H9 (cell line): ENCODE measurements around the gene CDKL1. TPM values are rescaled to one million over a fixed set of nuclear protein-coding genes. Genes with fewer than 3 reads are reported as not detected.

ENCODE experiments used
- DNase-seq: peaks from one replicate; pipeline ENCODE4 v3.0.0-alpha.2; 2017
- H2AFZ ChIP-seq: one replicate; pipeline ENCODE4 v1.6.1; 2013; ENCODE audit warnings: mild to moderate bottlenecking, low read length, control low read depth, moderate library complexity
- H2AK5ac ChIP-seq: 2 replicates; pipeline ENCODE4 v1.6.1; 2013; ENCODE audit warnings: low read length, control low read depth, mixed read lengths; ENCODE audit not compliant: insufficient read length
- H2BK120ac ChIP-seq: one replicate; pipeline ENCODE4 v1.6.1; 2013; ENCODE audit warnings: low read depth, mild to moderate bottlenecking, low read length, control low read depth, inconsistent platforms; ENCODE audit not compliant: poor library complexity, severe bottlenecking
- H2BK12ac ChIP-seq: 2 replicates; pipeline ENCODE4 v1.6.1; 2013; ENCODE audit warnings: low read length, control low read depth, mixed read lengths, low read depth; ENCODE audit not compliant: insufficient read length
- H2BK15ac ChIP-seq: 2 replicates; pipeline ENCODE4 v1.6.1; 2013; ENCODE audit warnings: low read depth, low read length, control low read depth
- H2BK20ac ChIP-seq: one replicate; pipeline ENCODE4 v1.6.1; 2013; ENCODE audit warnings: low read depth, mild to moderate bottlenecking, low read length, control low read depth, inconsistent platforms; ENCODE audit not compliant: poor library complexity, severe bottlenecking
- H2BK5ac ChIP-seq: 2 replicates; pipeline ENCODE4 v1.6.1; 2013; ENCODE audit warnings: low read length, control low read depth, mixed read lengths; ENCODE audit not compliant: insufficient read length
- H3K14ac ChIP-seq: 2 replicates; pipeline ENCODE4 v1.6.1; 2013; ENCODE audit warnings: low read length, control low read depth; ENCODE audit not compliant: insufficient read depth
- H3K18ac ChIP-seq: 2 replicates; pipeline ENCODE4 v1.6.1; 2013; ENCODE audit warnings: low read depth, mild to moderate bottlenecking, mixed read lengths, low read length, control low read depth; ENCODE audit not compliant: insufficient read length
- H3K23ac ChIP-seq: 2 replicates; pipeline ENCODE4 v1.6.1; 2013; ENCODE audit warnings: low read length, control low read depth, mixed read lengths, low read depth; ENCODE audit not compliant: insufficient read length
- H3K23me2 ChIP-seq: 2 replicates; pipeline ENCODE4 v1.6.1; 2013; ENCODE audit warnings: low read depth, mild to moderate bottlenecking, mixed read lengths, low read length, control low read depth; ENCODE audit not compliant: insufficient read length, poor library complexity, severe bottlenecking
- H3K27ac ChIP-seq: 2 replicates; pipeline ENCODE4 v1.5.1; 2013; ENCODE audit warnings: low read length, control low read depth, mixed read lengths, low read depth; ENCODE audit not compliant: insufficient read length
- H3K27me3 ChIP-seq: 2 replicates; pipeline ENCODE4 v1.6.1; 2013; ENCODE audit warnings: low read length, control low read depth, inconsistent platforms; ENCODE audit not compliant: insufficient read depth
- H3K4ac ChIP-seq: 2 replicates; pipeline ENCODE4 v1.6.1; 2013; ENCODE audit warnings: low read depth, mild to moderate bottlenecking, control low read depth, inconsistent platforms, low read length, moderate library complexity
- H3K4me1 ChIP-seq: 2 replicates; pipeline ENCODE4 v1.6.1; 2013; ENCODE audit warnings: low read length, control low read depth, inconsistent platforms; ENCODE audit not compliant: insufficient read depth
- H3K4me2 ChIP-seq: 2 replicates; pipeline ENCODE4 v1.6.1; 2013; ENCODE audit warnings: low read length, control low read depth, mixed read lengths; ENCODE audit not compliant: insufficient read length, insufficient read depth
- H3K56ac ChIP-seq: 2 replicates; pipeline ENCODE4 v1.6.1; 2013; ENCODE audit warnings: low read depth, mild to moderate bottlenecking, mixed read lengths, low read length, control low read depth; ENCODE audit not compliant: insufficient read length
- H3K79me1 ChIP-seq: 2 replicates; pipeline ENCODE4 v1.6.1; 2013; ENCODE audit warnings: low read depth, mild to moderate bottlenecking, moderate library complexity, low read length, control low read depth, inconsistent platforms; ENCODE audit not compliant: insufficient read depth, poor library complexity, severe bottlenecking
- H3K79me2 ChIP-seq: 2 replicates; pipeline ENCODE4 v1.6.1; 2013; ENCODE audit warnings: low read length, control low read depth, inconsistent platforms; ENCODE audit not compliant: insufficient read depth
- H3K9ac ChIP-seq: 2 replicates; pipeline ENCODE4 v1.6.1; 2013; ENCODE audit warnings: low read length, control low read depth, mixed read lengths; ENCODE audit not compliant: insufficient read length; ENCODE audit errors: extremely low read depth
- H3K9me3 ChIP-seq: one replicate; pipeline ENCODE4 v1.6.1; 2013; ENCODE audit warnings: low read depth, low read length, inconsistent platforms; ENCODE audit not compliant: control insufficient read depth
- H3T11ph ChIP-seq: one replicate; pipeline ENCODE4 v1.6.1; 2013; ENCODE audit warnings: mild to moderate bottlenecking, low read length, control low read depth, inconsistent platforms
- H4K20me1 ChIP-seq: one replicate; pipeline ENCODE4 v1.6.1; 2013; ENCODE audit not compliant: control insufficient read depth, insufficient read length, insufficient read depth
- H4K5ac ChIP-seq: 2 replicates; pipeline ENCODE4 v1.6.1; 2013; ENCODE audit warnings: low read depth, mild to moderate bottlenecking, mixed read lengths, low read length, control low read depth; ENCODE audit not compliant: insufficient read length
- H4K8ac ChIP-seq: replicated peaks from 2 replicates; pipeline ENCODE4 v1.6.1; 2013; ENCODE audit warnings: low read length, control low read depth, mixed read lengths, low read depth; ENCODE audit not compliant: insufficient read length
- H4K91ac ChIP-seq: 2 replicates; pipeline ENCODE4 v1.6.1; 2013; ENCODE audit warnings: low read depth, mild to moderate bottlenecking, moderate library complexity, mixed read lengths, low read length, control low read depth; ENCODE audit not compliant: insufficient read length
- H3K27ac Mint-ChIP-seq, 3 experiments: 2 replicates in 2 of 3; 3 replicates in 1 of 3; pipeline ENCODE4 v1.8.0; 2020 to 2021; ENCODE audit warnings: mixed read lengths in 3 of 3, mild to moderate bottlenecking in 1 of 3, moderate library complexity in 1 of 3
- H3K27me3 Mint-ChIP-seq: 2 replicates; pipeline ENCODE4 v1.8.0; 2021; ENCODE audit warnings: low read depth, mild to moderate bottlenecking, moderate library complexity, mixed read lengths
- H3K36me3 Mint-ChIP-seq, 3 experiments: 2 replicates in 2 of 3; 3 replicates in 1 of 3; pipeline ENCODE4 v1.8.0; 2020 to 2021; ENCODE audit warnings: low read depth in 3 of 3, mixed read lengths in 3 of 3; ENCODE audit not compliant: insufficient read depth in 1 of 3
- H3K4me1 Mint-ChIP-seq, 2 experiments: 2 replicates each; pipeline ENCODE4 v1.8.0; 2020; ENCODE audit warnings: mixed read lengths in 2 of 2
- H3K4me3 Mint-ChIP-seq, 2 experiments: 2 replicates in 1 of 2; 3 replicates in 1 of 2; pipeline ENCODE4 v1.8.0; 2020 to 2021; ENCODE audit warnings: mild to moderate bottlenecking in 2 of 2, mixed read lengths in 2 of 2, moderate library complexity in 1 of 2
- H3K9me3 Mint-ChIP-seq, 2 experiments: 2 replicates in 1 of 2; 3 replicates in 1 of 2; pipeline ENCODE4 v1.8.0; 2020; ENCODE audit warnings: mild to moderate bottlenecking in 2 of 2, mixed read lengths in 2 of 2, moderate library complexity in 1 of 2
- CTCF ChIP-seq: fragments of 200-600 bp; sonication (generic); conservative IDR thresholded peaks from 3 replicates; pipeline ENCODE4 v1.8.0; 2021; ENCODE audit warnings: antibody characterized with exemption, mild to moderate bottlenecking
- WGBS: extraction: QIAGEN DNeasy Blood & Tissue Kit; methylation state at CpG from one replicate; pipeline ENCODE4 v1.1.7; 2013; ENCODE audit warnings: missing lambda C conversion rate, low lambda C conversion rate, mixed read lengths; ENCODE audit not compliant: insufficient read length; ENCODE audit errors: extremely low coverage; 5-methylcytosine and 5-hydroxymethylcytosine counted together
- total RNA-seq: library from RNA; stranded (reverse); gene quantifications from 2 replicates; pipeline ENCODE4 v1.2.1, GENCODE V29; 2021

Gene CDKL1
- total RNA-seq, 1 experiment from 2014 or later: 0.72 TPM

- Mint-ChIP-seq H3K4me3 (no peak overlapping the region), H3K27ac (peak overlapping the region in 1 of 3 experiments; percentile 57; a peak in 1 of 7 replicates), H3K9me3 (no peaks in the 10 kb centered on the region), H3K36me3 (no peaks in the 10 kb centered on the region), H3K4me1 (peaks cover 19 to 30% of the 10 kb centered on the region in 2 experiments), H3K27me3 (no peaks in the 10 kb centered on the region; the same call in 1 of the 2 replicates)
- no peak for TF ChIP-seq CTCF
- Histone ChIP-seq H3K9me3 (no peaks in the 10 kb centered on the region), H4K5ac (no peak overlapping the region), H3K4me1 (peaks cover 7% of the 10 kb centered on the region; the same call in 1 of the 2 replicates), H3K27ac (no peak overlapping the region), H3K14ac (no peak overlapping the region), H3K27me3 (no peaks in the 10 kb centered on the region), H3K4ac (no peak overlapping the region), H3T11ph (no peak overlapping the region), H3K18ac (no peak overlapping the region), H3K9ac (no peak overlapping the region), H3K23ac (no peak overlapping the region), H3K4me2 (no peak overlapping the region), H4K91ac (no peak overlapping the region), H4K20me1 (no peaks in the 10 kb centered on the region), H3K23me2 (no peaks in the 10 kb centered on the region), H3K79me2 (no peaks in the 10 kb centered on the region), H2BK12ac (no peak overlapping the region), H2BK5ac (no peak overlapping the region), H3K56ac (no peak overlapping the region), H2BK120ac (no peak overlapping the region), H4K8ac (no peak overlapping the region), H3K79me1 (no peaks in the 10 kb centered on the region), H2AK5ac (no peak overlapping the region), H2AFZ (no peak overlapping the region), H2BK20ac (no peak overlapping the region), H2BK15ac (no peak overlapping the region)
- no CpG with 5 or more reads among the region's 5 CpGs for WGBS
- no peak for DNase-seq
Observed at GRCh38 chr14:50340045-50340444, 56.6 kb downstream of the CDKL1 start.
